ENCODE data around the gene ARL5C. TPM values are rescaled to one million over a fixed set of nuclear protein-coding genes. Genes with fewer than 3 reads are reported as not detected.
"Not testable (repeated sequence)": the region's sequence is repeated elsewhere in the genome, so short reads cannot be mapped to it uniquely, and the experiment has no call there.

The ARL5C gene
- total RNA-seq, 1 donor from 2014 or later = not detected

DNA sequence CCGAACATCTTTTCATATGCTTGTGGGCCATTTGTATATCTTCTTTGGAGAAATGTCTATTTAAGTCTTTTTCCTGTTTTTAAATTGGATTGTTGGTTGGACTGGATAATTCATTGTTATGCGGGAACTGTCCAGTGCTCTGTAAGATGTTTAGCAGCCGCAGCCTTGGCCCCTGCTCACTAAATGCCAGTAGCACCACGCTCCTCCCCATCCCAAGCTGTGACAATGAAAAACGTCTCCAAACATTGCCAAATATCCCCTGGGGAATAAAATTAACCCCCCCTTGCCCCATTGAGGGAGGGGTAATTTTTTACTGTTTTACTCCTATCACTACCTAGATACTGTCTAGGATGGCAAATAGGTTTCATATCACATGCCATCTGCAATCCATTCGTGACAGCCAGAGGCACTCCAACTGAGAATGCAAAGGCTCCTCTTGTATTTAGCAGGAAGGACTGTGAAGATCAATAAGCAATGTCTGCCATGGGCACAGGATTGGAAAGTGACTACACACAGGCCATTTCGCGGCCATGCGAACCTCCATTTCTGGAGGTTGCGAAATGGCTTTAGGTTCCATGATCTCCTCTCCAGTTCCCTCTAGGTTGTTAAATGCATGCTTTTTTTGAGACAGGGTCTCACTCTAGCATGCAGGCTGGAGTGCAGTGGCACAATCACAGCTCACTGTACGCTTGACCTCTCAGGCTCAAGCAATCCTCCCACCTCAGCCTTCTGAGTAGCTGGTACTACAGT is 23.9 kb downstream of the ARL5C start:
- DNase-seq (ENCODE audit: low read depth in 2 of 2) = no peak

- DNase-seq (ENCODE audit: low read depth in 2 of 2) = no peak
Measured at GRCh38 chr17:39141294-39141693, 24.7 kb downstream of the ARL5C start.

DNA sequence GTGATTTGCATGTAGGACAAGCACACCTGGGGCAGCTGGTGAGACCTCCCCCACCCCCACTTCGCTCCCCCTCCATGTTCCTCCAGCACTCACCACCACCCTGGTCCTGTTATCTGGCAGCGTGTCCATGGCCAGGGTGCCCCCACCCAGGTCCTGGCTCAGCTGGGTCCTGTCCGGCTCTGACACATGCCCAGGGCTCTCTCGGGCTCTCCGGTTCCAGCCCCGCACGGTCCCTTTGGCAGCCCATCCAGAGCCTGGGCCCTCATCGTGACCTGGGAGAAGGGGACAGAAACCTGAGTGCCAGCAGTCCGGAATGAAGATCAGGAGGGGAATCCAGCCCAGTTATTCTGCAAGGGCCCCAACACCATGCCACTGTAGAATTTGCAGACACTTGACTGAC is 26.4 kb downstream of the ARL5C start:
- DNase-seq (ENCODE audit: low read depth in 2 of 2) = no peak

DNA sequence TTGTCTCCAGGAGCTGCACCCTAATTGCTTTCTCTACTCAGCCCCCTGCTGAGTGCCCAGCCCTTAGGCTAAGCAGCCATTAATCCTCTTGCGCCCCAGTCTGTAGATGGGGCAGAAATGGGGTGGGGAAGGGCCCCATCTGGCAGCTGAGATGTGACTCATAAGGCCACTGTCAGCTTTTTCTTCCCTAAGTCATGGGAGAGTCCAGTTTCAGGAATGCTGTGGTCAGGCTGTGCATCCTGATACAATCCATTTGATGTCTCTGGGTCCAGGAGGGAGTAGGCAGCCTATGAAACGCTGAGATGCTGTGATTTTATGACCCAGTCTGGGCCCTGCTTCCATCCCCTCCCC is 26.8 kb downstream of the ARL5C start:
- no peak for DNase-seq (ENCODE audit: low read depth in 2 of 2)

DNA sequence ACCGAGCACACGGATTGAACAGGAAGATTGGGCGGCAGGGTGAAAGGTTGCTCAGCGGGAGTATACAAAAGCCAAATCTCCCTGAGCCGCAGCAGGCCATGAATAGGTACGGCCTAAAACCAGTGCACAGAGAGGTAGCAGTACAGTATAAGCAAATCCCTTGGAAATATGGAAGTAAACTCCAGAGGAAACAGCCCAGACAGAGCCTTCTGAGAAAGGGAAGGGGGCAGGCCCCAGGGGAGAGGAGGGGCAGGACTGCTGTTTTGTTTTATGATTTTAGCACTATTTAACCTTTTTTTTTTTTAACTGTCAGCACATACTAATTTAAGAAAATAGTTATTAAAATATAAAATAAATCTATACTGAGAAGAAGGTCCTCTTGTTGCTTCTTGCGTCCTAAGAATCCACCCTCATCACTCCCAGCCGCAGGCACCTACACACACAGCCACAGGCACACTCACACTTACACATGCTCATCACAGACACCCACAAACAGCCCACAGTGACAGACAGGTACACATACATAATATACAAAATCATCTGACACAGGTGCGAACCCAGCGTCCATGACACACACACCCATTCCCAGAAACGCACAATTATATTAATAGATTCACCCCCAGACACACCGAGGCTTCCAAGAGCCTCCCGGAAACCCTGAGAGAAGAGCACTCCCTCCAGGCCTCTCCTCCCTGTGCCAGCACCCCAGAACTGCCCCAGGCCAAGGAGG is 27.4 kb downstream of the ARL5C start:
- no peak for DNase-seq (ENCODE audit: low read depth in 2 of 2)

DNA sequence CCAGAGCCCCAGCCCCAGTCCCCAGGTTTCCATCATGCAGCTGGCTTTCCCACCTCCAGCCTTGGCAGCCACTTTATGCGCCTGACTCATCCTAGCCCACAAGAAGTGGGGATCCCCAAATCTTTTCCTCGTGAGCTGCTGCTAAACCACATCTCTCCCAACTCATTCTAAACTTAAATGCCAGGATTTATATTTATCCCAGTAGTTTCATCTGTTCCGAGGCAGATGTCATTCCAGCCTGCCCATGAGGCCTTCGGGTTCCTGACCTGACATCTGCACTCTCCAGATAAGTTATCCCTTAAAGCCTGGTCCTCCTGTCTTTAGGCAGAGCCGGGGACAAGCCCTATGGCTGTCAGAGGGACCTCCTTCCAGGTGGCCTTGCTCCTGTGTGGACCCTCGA is 31.1 kb downstream of the ARL5C start:
- DNase-seq (ENCODE audit: low read depth in 2 of 2) = no peak

- DNase-seq (ENCODE audit: low read depth in 2 of 2) = peak in 1 of 2 donors; percentile 22
Measured at GRCh38 chr17:39132192-39132610, 33.8 kb downstream of the ARL5C start.

DNA sequence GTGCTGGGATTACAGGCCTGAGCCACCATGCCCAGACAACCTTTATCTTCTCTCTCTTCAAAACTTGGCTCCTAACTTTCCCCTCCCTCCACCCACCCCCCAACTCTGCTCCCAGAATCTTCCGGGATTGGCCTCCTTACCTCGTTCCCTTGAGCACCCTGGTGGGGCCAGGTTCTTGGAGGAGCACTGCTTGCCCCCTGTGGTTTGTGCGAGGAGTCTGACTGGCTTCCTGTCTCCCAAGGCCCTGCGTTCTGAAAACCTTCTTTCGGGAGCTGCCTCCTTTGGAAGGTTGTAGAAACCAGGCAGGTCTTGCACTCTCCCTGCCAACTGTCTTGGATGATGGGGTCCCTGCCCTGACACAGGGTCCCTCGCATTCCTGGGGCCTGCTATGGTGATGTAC is 34.3 kb downstream of the ARL5C start:
- no peak for DNase-seq (ENCODE audit: low read depth in 2 of 2)

DNA sequence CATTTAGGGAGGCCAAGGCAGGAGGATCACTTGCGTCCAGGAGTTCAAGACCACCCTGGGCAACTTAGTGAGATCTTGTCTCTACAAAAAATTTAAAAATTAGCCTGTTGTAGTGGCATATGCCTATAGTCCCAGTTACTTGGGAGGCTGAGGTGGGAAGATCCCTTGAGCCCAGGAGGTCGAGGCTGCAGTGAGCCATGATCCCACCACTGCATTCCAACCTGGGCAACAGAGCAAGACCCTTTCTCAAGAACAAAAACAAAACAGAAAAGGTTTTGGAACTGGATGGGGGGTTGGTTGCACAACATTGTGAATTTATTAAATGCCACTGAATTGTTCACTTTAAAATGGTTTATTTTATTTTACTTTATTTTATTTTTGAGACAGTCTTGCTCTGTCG is 35.8 kb downstream of the ARL5C start:
- DNase-seq (ENCODE audit: low read depth in 2 of 2) = no peak

- DNase-seq (ENCODE audit: low read depth in 2 of 2) = not testable (repeated sequence)
Measured at GRCh38 chr17:39129544-39129943, 36.4 kb downstream of the ARL5C start.

- DNase-seq (ENCODE audit: low read depth in 2 of 2) = no peak
Measured at GRCh38 chr17:39126436-39126835, 39.5 kb downstream of the ARL5C start.

DNA sequence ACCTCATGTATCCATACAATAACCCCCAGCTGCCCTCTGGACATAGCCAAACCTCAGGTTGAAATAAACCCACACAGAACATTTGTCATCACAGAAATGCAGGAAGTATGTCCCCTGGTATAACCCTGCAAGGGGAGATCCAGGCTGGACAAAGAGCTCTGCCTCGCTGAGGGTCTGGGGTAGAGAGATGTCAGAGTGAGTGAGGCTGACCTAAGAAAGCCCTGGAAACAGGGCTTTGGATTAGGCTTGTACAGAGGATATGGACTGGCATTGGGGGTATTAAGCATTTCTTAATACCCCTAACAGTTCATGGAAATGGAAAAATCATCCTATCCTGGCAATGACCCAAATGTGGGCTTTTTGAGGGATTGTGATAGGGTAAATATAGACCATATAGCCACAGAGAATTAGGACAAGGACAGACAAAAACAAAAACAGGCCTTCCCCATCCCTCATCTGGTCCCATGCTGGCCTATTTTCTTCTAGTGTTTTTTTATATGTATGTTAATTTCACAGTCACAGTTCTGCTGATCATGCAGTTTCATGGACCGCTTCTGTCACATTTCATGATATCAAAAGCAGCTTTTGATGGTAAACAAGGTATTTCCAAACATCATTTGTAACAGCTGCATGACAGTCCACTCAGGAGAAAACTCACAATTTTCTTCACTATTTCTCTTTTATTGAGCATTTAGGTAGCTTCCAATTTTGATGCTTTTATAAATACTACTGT is 40.7 kb downstream of the ARL5C start:
- DNase-seq (ENCODE audit: low read depth in 2 of 2) = no peak

GRCh38 chr17:39123627-39124026 is 42.3 kb downstream of the ARL5C start:
- DNase-seq (ENCODE audit: low read depth in 2 of 2) = no peak

GRCh38 chr17:39122991-39123390 is 43.0 kb downstream of the ARL5C start:
- DNase-seq (ENCODE audit: low read depth in 2 of 2) = no peak

- not testable (repeated sequence) for DNase-seq (ENCODE audit: low read depth in 2 of 2)
Measured at GRCh38 chr17:39121919-39122318, 44.0 kb downstream of the ARL5C start.

DNA sequence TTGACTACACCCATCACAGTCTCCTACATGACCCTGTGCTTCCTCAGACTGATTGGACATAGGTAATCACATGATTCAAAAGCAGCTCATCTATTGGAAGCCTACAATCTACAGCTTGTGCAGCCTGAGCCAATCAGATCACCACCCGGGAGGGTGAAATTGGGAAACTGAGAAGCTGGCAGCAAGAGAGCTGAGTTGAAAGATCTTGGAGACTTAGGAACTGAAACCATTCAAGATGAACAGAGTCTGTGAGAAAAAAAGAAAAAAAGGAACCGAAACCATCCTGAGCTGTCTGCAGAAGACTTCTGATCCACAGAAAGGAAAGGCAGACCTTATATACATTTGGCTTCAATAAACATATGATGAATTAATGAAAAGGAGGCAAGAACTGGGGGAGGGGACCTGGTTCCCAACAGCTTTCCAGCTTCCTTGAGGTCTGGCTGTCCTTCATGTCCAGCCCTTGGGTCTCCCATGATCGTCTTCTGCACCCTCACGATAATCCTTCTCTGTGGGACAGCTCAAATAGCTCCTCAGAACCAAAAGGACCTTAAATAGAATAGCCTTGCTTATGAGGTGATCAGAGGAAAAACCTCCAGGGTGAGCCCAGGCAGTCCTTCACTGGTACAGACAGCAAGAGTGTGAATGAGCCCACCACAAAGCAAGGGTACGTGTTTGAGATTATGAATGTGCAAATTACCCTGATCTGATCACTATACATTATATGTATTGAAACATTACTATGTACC is 47.1 kb downstream of the ARL5C start:
- DNase-seq (ENCODE audit: low read depth in 2 of 2) = no peak

DNA sequence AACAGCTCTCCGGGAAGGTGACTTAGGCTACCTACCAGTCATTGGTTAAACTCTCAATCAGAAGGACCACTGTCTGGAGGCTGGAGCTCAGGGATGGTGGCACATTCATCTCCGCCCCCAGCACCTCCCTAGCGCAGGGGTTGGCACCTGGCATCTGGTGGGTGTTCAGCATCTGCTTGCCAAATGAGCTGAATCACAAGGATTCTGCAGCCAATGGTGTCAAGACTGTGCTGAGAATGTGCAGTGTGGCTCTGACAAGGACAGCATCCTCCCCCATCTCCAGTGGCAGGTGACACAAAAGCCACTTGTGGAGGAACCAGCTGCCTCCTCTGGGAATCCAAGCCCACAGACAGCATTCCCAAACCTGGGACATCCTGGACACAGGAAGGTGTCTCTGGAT is 49.7 kb downstream of the ARL5C start:
- no peak for DNase-seq (ENCODE audit: low read depth in 2 of 2)

DNA sequence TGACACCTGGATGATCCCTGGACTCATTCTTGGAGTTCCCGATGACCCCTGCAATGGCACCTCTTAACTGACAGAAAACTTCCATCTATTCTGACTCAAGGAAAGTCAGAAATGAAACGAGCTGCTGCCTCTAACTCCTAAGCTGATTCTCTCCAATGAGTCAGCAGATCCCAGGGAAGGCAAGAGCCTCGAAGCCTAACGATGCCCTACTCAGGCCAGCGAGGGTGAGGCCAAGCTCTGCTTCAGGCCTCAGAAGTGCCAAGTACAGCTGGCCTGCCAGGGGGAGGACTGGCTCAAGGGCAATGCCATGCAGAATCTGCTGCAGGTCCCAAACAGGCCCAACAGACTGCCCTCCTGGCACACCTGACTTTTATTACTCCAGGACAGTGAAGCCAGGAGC is 50.8 kb downstream of the ARL5C start:
- no peak for DNase-seq (ENCODE audit: low read depth in 2 of 2)

DNA sequence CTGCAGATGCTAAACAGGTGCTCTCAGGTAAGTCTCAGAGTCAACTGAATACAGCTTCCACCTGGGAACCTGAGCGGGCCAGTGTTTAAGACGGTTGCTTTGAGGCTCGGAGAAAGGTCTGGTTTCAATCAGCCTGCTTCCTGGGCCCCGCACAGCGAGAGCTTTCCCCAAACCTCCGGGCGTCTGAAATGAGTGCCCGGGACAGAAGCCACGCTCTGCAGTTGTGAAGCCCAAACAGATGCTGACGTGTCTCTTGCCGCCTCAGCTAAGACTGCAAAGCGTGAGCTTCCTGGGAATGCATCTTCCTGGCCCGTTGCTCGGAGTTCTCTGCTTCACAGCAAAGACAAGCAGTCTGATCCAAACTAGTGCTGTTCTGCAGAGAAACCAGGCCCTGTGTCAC is 51.2 kb downstream of the ARL5C start:
- no peak for DNase-seq (ENCODE audit: low read depth in 2 of 2)

DNA sequence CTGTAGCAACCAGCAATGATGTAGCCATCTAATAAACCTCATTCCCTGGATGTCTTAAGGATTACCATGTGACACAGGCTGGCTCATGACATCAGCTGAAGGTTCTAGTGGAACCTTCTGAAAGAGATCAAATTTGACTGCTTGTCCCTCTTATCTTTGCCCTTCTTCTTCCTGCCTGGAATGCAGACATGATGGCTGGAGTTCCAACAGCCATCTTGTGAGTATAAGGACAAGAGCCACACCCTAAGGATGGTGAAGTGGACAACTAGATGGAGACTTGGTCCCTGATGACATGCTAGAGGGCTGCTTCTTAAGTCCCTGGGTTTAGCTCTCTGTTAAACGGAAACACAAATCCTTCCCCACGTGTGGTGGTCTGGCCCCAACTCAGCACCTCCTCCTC is 52.1 kb downstream of the ARL5C start:
- no peak for DNase-seq (ENCODE audit: low read depth in 2 of 2)

- no peak for DNase-seq (ENCODE audit: low read depth in 2 of 2)
Measured at GRCh38 chr17:39110435-39111136, 55.4 kb downstream of the ARL5C start.

Data from lung microvascular endothelial cell (primary cell).